HepG2 (cell line): ENCODE results near the gene HADHA.
A peak's percentile ranks its signal among the peaks of the same experiment; 100 is the strongest.

Experiments used
- FOXJ3 ChIP-seq: sonication (generic); formaldehyde crosslinking; IDR thresholded peaks from 2 replicates; pipeline ENCODE4 v1.4.0; 2020; ENCODE audit warnings: missing genetic modification reagents, mild to moderate bottlenecking, borderline replicate concordance
- POLR2A ChIP-seq, 2 experiments: IDR thresholded peaks; 2 replicates each; pipeline ENCODE4 v1.6.1; 2011; ENCODE audit warnings: low read depth in 2 of 2, low read length in 2 of 2, mild to moderate bottlenecking in 1 of 2, moderate library complexity in 1 of 2; ENCODE audit not compliant: insufficient read depth in 1 of 2
- SP4 ChIP-seq: sonication (generic); formaldehyde crosslinking; IDR thresholded peaks from 2 replicates; pipeline ENCODE4 v1.8.1; 2023; ENCODE audit warnings: mild to moderate bottlenecking, missing genetic modification reagents
- TAF1 ChIP-seq: sonication (generic); formaldehyde crosslinking; IDR thresholded peaks from 2 replicates; pipeline ENCODE4 v1.4.0; 2020; ENCODE audit warnings: missing genetic modification reagents
- ZKSCAN1 ChIP-seq: fragments of 150-350 bp; IDR thresholded peaks from 2 replicates; pipeline ENCODE4 v1.6.1; 2014; ENCODE audit warnings: low read length
- ZKSCAN8 ChIP-seq: IDR thresholded peaks from 2 replicates; pipeline ENCODE4 v1.6.1; 2016; ENCODE audit warnings: borderline replicate concordance, missing genetic modification reagents, missing compliant biosample characterization
- TF ChIP-seq, protein P1 (sequence below): sonication (generic); formaldehyde crosslinking; conservative IDR thresholded peaks from 2 replicates; pipeline ENCODE4 v1.8.0; 2022; ENCODE audit warnings: missing genetic modification reagents
- TF ChIP-seq, protein P2 (sequence below): sonication (generic); formaldehyde crosslinking; IDR thresholded peaks from 2 replicates; pipeline ENCODE4 v1.4.0; 2020; ENCODE audit warnings: missing genetic modification reagents, mild to moderate bottlenecking, borderline replicate concordance
- TF ChIP-seq, protein P3 (sequence below), 2 experiments: sonication (generic) in 1 of 2; formaldehyde crosslinking in 1 of 2; IDR thresholded peaks; 2 replicates each; pipeline versions ENCODE4 v1.4.0 to v1.6.1; 2018 to 2020; ENCODE audit warnings: missing genetic modification reagents in 2 of 2, borderline replicate concordance in 1 of 2, low read depth in 1 of 2, mild to moderate bottlenecking in 1 of 2, missing biosample characterization in 1 of 2
- TF ChIP-seq, protein P4 (sequence below): sonication (generic); formaldehyde crosslinking; IDR thresholded peaks from 2 replicates; pipeline ENCODE4 v1.5.0; 2020; ENCODE audit warnings: mild to moderate bottlenecking, missing genetic modification reagents, moderate library complexity

DNA sequence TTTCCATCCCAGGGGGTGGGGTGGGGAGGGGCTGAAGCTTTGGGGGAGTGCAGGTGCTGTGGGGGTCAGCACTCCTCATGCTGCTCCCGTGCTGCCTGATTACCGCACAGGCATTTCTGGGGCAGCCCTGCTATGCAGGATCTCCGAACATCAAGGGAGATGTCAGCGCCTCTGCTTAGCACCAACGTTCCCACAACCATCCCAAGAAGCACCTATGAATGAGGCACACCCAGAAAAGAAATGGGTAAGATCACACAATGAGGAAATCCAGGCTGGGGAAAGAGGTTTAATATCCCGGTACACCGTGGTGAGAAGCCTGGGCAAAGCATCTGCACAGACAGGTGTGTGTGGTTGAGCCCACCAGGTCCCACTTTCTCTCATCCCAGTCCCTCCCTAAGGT is 54.1 kb downstream of the HADHA start:
- TF ChIP-seq ZKSCAN8 (no peak), ZKSCAN1 (no peak), FOXJ3 (CRISPR knock-in tag) (no peak), SP4 (CRISPR knock-in tag) (no peak), POLR2A (IDR thresholded peaks at IDR 0.05; ENCODE audit: insufficient read depth in 1 of 2, low read depth in 2 of 2, low read length in 2 of 2) (peak in 1 of 2 experiments; percentile 33; a peak in 1 of 4 replicates), TAF1 (CRISPR knock-in tag) (no peak)
- TF ChIP-seq, protein P1, sequence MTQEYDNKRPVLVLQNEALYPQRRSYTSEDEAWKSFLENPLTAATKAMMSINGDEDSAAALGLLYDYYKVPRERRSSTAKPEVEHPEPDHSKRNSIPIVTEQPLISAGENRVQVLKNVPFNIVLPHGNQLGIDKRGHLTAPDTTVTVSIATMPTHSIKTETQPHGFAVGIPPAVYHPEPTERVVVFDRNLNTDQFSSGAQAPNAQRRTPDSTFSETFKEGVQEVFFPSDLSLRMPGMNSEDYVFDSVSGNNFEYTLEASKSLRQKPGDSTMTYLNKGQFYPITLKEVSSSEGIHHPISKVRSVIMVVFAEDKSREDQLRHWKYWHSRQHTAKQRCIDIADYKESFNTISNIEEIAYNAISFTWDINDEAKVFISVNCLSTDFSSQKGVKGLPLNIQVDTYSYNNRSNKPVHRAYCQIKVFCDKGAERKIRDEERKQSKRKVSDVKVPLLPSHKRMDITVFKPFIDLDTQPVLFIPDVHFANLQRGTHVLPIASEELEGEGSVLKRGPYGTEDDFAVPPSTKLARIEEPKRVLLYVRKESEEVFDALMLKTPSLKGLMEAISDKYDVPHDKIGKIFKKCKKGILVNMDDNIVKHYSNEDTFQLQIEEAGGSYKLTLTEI = no peak
- TF ChIP-seq, protein P2, sequence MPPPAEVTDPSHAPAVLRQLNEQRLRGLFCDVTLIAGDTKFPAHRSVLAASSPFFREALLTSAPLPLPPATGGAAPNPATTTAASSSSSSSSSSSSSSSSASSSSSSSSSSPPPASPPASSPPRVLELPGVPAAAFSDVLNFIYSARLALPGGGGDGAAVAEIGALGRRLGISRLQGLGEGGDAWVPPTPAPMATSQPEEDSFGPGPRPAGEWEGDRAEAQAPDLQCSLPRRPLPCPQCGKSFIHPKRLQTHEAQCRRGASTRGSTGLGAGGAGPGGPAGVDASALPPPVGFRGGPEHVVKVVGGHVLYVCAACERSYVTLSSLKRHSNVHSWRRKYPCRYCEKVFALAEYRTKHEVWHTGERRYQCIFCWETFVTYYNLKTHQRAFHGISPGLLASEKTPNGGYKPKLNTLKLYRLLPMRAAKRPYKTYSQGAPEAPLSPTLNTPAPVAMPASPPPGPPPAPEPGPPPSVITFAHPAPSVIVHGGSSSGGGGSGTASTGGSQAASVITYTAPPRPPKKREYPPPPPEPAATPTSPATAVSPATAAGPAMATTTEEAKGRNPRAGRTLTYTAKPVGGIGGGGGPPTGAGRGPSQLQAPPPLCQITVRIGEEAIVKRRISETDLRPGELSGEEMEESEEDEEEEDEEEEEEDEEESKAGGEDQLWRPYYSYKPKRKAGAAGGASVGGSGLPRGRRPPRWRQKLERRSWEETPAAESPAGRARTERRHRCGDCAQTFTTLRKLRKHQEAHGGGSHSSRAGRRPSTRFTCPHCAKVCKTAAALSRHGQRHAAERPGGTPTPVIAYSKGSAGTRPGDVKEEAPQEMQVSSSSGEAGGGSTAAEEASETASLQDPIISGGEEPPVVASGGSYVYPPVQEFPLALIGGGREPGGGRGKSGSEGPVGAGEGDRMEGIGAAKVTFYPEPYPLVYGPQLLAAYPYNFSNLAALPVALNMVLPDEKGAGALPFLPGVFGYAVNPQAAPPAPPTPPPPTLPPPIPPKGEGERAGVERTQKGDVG (CRISPR knock-in tag) = no peak
- TF ChIP-seq, protein P3, sequence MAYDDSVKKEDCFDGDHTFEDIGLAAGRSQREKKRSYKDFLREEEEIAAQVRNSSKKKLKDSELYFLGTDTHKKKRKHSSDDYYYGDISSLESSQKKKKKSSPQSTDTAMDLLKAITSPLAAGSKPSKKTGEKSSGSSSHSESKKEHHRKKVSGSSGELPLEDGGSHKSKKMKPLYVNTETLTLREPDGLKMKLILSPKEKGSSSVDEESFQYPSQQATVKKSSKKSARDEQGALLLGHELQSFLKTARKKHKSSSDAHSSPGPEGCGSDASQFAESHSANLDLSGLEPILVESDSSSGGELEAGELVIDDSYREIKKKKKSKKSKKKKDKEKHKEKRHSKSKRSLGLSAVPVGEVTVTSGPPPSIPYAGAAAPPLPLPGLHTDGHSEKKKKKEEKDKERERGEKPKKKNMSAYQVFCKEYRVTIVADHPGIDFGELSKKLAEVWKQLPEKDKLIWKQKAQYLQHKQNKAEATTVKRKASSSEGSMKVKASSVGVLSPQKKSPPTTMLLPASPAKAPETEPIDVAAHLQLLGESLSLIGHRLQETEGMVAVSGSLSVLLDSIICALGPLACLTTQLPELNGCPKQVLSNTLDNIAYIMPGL (CRISPR knock-in tag; IDR thresholded peaks at IDR 0.05; ENCODE audit: borderline replicate concordance in 1 of 2, low read depth in 1 of 2) = no peak
- TF ChIP-seq, protein P4, sequence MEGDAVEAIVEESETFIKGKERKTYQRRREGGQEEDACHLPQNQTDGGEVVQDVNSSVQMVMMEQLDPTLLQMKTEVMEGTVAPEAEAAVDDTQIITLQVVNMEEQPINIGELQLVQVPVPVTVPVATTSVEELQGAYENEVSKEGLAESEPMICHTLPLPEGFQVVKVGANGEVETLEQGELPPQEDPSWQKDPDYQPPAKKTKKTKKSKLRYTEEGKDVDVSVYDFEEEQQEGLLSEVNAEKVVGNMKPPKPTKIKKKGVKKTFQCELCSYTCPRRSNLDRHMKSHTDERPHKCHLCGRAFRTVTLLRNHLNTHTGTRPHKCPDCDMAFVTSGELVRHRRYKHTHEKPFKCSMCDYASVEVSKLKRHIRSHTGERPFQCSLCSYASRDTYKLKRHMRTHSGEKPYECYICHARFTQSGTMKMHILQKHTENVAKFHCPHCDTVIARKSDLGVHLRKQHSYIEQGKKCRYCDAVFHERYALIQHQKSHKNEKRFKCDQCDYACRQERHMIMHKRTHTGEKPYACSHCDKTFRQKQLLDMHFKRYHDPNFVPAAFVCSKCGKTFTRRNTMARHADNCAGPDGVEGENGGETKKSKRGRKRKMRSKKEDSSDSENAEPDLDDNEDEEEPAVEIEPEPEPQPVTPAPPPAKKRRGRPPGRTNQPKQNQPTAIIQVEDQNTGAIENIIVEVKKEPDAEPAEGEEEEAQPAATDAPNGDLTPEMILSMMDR (CRISPR knock-in tag) = no peak
